GM23338 (cell line): ENCODE data around the gene PTPN6.

Source experiments
- CREB1 ChIP-seq: fragments of 250-450 bp; sonication (Bioruptor Pico); IDR thresholded peaks from 2 replicates; pipeline ENCODE4 v1.5.0; 2020; ENCODE audit warnings: low read depth, mild to moderate bottlenecking, moderate library complexity
- ETS1 ChIP-seq: IDR thresholded peaks from 2 replicates; pipeline ENCODE4 v1.6.1; 2016; ENCODE audit warnings: antibody characterized with exemption
- EZH2 ChIP-seq: fragments of 200-600 bp; sonication (generic); IDR thresholded peaks from one replicate; pipeline ENCODE4 v1.8.0; 2017; ENCODE audit warnings: antibody characterized with exemption, mild to moderate bottlenecking, low read depth; ENCODE audit not compliant: unreplicated experiment
- EZH2phosphoT487 ChIP-seq: fragments of 200-600 bp; sonication (generic); IDR thresholded peaks from one replicate; pipeline ENCODE4 v1.8.1; 2018; ENCODE audit warnings: antibody characterized with exemption; ENCODE audit not compliant: unreplicated experiment
- JUNB ChIP-seq: IDR thresholded peaks from one replicate; pipeline ENCODE4 v1.6.1; 2016; ENCODE audit warnings: antibody characterized with exemption; ENCODE audit not compliant: unreplicated experiment
- POLR2AphosphoS5 ChIP-seq: IDR thresholded peaks from 2 replicates; pipeline ENCODE4 v1.6.1; 2016; ENCODE audit warnings: antibody characterized with exemption, low read depth
- STAT1 ChIP-seq: IDR thresholded peaks from one replicate; pipeline ENCODE4 v1.6.1; 2016; ENCODE audit warnings: antibody characterized with exemption; ENCODE audit not compliant: unreplicated experiment
- ZNF114 ChIP-seq: fragments of 250-450 bp; sonication (Bioruptor Pico); IDR thresholded peaks from 2 replicates; pipeline ENCODE4 v1.5.0; 2020; ENCODE audit warnings: mild to moderate bottlenecking, moderate library complexity
- ZNF462 ChIP-seq: fragments of 250-450 bp; sonication (Bioruptor Pico); IDR thresholded peaks from 2 replicates; pipeline ENCODE4 v1.5.0; 2020; ENCODE audit warnings: mild to moderate bottlenecking, moderate library complexity
- TF ChIP-seq, protein P1 (sequence below), 2 experiments: fragments of 200-600 bp in 1 of 2; sonication (generic) in 1 of 2; conservative IDR thresholded peaks; 2 replicates each; pipeline versions ENCODE4 v1.5.1 to v1.6.1; 2016 to 2017; ENCODE audit warnings: antibody characterized with exemption in 2 of 2, low read depth in 2 of 2, mild to moderate bottlenecking in 2 of 2, moderate library complexity in 1 of 2
- TF ChIP-seq, protein P2 (sequence below): IDR thresholded peaks from one replicate; pipeline ENCODE4 v1.6.1; 2018; ENCODE audit warnings: antibody characterized with exemption; ENCODE audit not compliant: unreplicated experiment

DNA sequence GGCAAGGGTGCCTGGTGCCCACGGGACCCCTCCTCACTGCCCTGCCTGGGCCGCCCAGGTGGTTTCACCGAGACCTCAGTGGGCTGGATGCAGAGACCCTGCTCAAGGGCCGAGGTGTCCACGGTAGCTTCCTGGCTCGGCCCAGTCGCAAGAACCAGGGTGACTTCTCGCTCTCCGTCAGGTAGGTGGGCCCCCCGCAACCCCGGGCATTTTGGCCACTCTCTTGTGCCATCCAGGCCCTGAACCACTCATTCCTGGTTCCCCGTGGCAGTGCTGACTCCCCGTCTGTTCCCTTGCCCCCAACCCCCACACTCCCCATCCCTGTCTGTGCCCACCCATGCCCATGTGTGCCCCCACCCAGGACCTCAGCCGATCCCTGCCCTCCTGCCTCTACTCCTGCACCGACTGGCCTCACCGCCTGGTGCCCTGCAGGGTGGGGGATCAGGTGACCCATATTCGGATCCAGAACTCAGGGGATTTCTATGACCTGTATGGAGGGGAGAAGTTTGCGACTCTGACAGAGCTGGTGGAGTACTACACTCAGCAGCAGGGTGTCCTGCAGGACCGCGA is 480 bp downstream of the PTPN6 start:
- TF ChIP-seq, protein P1, sequence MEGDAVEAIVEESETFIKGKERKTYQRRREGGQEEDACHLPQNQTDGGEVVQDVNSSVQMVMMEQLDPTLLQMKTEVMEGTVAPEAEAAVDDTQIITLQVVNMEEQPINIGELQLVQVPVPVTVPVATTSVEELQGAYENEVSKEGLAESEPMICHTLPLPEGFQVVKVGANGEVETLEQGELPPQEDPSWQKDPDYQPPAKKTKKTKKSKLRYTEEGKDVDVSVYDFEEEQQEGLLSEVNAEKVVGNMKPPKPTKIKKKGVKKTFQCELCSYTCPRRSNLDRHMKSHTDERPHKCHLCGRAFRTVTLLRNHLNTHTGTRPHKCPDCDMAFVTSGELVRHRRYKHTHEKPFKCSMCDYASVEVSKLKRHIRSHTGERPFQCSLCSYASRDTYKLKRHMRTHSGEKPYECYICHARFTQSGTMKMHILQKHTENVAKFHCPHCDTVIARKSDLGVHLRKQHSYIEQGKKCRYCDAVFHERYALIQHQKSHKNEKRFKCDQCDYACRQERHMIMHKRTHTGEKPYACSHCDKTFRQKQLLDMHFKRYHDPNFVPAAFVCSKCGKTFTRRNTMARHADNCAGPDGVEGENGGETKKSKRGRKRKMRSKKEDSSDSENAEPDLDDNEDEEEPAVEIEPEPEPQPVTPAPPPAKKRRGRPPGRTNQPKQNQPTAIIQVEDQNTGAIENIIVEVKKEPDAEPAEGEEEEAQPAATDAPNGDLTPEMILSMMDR (conservative IDR thresholded peaks at IDR 0.05; ENCODE audit: low read depth in 2 of 2): no peak
- TF ChIP-seq EZH2phosphoT487: no peak
- no peak for TF ChIP-seq EZH2
- TF ChIP-seq, protein P2, sequence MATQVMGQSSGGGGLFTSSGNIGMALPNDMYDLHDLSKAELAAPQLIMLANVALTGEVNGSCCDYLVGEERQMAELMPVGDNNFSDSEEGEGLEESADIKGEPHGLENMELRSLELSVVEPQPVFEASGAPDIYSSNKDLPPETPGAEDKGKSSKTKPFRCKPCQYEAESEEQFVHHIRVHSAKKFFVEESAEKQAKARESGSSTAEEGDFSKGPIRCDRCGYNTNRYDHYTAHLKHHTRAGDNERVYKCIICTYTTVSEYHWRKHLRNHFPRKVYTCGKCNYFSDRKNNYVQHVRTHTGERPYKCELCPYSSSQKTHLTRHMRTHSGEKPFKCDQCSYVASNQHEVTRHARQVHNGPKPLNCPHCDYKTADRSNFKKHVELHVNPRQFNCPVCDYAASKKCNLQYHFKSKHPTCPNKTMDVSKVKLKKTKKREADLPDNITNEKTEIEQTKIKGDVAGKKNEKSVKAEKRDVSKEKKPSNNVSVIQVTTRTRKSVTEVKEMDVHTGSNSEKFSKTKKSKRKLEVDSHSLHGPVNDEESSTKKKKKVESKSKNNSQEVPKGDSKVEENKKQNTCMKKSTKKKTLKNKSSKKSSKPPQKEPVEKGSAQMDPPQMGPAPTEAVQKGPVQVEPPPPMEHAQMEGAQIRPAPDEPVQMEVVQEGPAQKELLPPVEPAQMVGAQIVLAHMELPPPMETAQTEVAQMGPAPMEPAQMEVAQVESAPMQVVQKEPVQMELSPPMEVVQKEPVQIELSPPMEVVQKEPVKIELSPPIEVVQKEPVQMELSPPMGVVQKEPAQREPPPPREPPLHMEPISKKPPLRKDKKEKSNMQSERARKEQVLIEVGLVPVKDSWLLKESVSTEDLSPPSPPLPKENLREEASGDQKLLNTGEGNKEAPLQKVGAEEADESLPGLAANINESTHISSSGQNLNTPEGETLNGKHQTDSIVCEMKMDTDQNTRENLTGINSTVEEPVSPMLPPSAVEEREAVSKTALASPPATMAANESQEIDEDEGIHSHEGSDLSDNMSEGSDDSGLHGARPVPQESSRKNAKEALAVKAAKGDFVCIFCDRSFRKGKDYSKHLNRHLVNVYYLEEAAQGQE: no peak
- TF ChIP-seq ETS1: no peak
- TF ChIP-seq POLR2AphosphoS5: no peak
- no peak for TF ChIP-seq JUNB
- no peak for TF ChIP-seq CREB1 (CRISPR knock-in tag)
- TF ChIP-seq STAT1: no peak
- no peak for TF ChIP-seq ZNF114 (CRISPR knock-in tag)
- no peak for TF ChIP-seq ZNF462 (CRISPR knock-in tag)
